H9 (cell line): ENCODE results near the gene OBSL1. TPM values are rescaled to one million over a fixed set of nuclear protein-coding genes. Genes with fewer than 3 reads are reported as not detected.

ENCODE experiments used
- DNase-seq: peaks from one replicate; pipeline ENCODE4 v3.0.0-alpha.2; 2017
- H2AFZ ChIP-seq: one replicate; pipeline ENCODE4 v1.6.1; 2013; ENCODE audit warnings: mild to moderate bottlenecking, low read length, control low read depth, moderate library complexity
- H2AK5ac ChIP-seq: 2 replicates; pipeline ENCODE4 v1.6.1; 2013; ENCODE audit warnings: low read length, control low read depth, mixed read lengths; ENCODE audit not compliant: insufficient read length
- H2BK120ac ChIP-seq: one replicate; pipeline ENCODE4 v1.6.1; 2013; ENCODE audit warnings: low read depth, mild to moderate bottlenecking, low read length, control low read depth, inconsistent platforms; ENCODE audit not compliant: poor library complexity, severe bottlenecking
- H2BK12ac ChIP-seq: 2 replicates; pipeline ENCODE4 v1.6.1; 2013; ENCODE audit warnings: low read length, control low read depth, mixed read lengths, low read depth; ENCODE audit not compliant: insufficient read length
- H2BK15ac ChIP-seq: 2 replicates; pipeline ENCODE4 v1.6.1; 2013; ENCODE audit warnings: low read depth, low read length, control low read depth
- H2BK20ac ChIP-seq: one replicate; pipeline ENCODE4 v1.6.1; 2013; ENCODE audit warnings: low read depth, mild to moderate bottlenecking, low read length, control low read depth, inconsistent platforms; ENCODE audit not compliant: poor library complexity, severe bottlenecking
- H2BK5ac ChIP-seq: 2 replicates; pipeline ENCODE4 v1.6.1; 2013; ENCODE audit warnings: low read length, control low read depth, mixed read lengths; ENCODE audit not compliant: insufficient read length
- H3K14ac ChIP-seq: 2 replicates; pipeline ENCODE4 v1.6.1; 2013; ENCODE audit warnings: low read length, control low read depth; ENCODE audit not compliant: insufficient read depth
- H3K18ac ChIP-seq: 2 replicates; pipeline ENCODE4 v1.6.1; 2013; ENCODE audit warnings: low read depth, mild to moderate bottlenecking, mixed read lengths, low read length, control low read depth; ENCODE audit not compliant: insufficient read length
- H3K23ac ChIP-seq: 2 replicates; pipeline ENCODE4 v1.6.1; 2013; ENCODE audit warnings: low read length, control low read depth, mixed read lengths, low read depth; ENCODE audit not compliant: insufficient read length
- H3K23me2 ChIP-seq: 2 replicates; pipeline ENCODE4 v1.6.1; 2013; ENCODE audit warnings: low read depth, mild to moderate bottlenecking, mixed read lengths, low read length, control low read depth; ENCODE audit not compliant: insufficient read length, poor library complexity, severe bottlenecking
- H3K27ac ChIP-seq: 2 replicates; pipeline ENCODE4 v1.5.1; 2013; ENCODE audit warnings: low read length, control low read depth, mixed read lengths, low read depth; ENCODE audit not compliant: insufficient read length
- H3K27me3 ChIP-seq: 2 replicates; pipeline ENCODE4 v1.6.1; 2013; ENCODE audit warnings: low read length, control low read depth, inconsistent platforms; ENCODE audit not compliant: insufficient read depth
- H3K4ac ChIP-seq: 2 replicates; pipeline ENCODE4 v1.6.1; 2013; ENCODE audit warnings: low read depth, mild to moderate bottlenecking, control low read depth, inconsistent platforms, low read length, moderate library complexity
- H3K4me1 ChIP-seq: 2 replicates; pipeline ENCODE4 v1.6.1; 2013; ENCODE audit warnings: low read length, control low read depth, inconsistent platforms; ENCODE audit not compliant: insufficient read depth
- H3K4me2 ChIP-seq: 2 replicates; pipeline ENCODE4 v1.6.1; 2013; ENCODE audit warnings: low read length, control low read depth, mixed read lengths; ENCODE audit not compliant: insufficient read length, insufficient read depth
- H3K56ac ChIP-seq: 2 replicates; pipeline ENCODE4 v1.6.1; 2013; ENCODE audit warnings: low read depth, mild to moderate bottlenecking, mixed read lengths, low read length, control low read depth; ENCODE audit not compliant: insufficient read length
- H3K79me1 ChIP-seq: 2 replicates; pipeline ENCODE4 v1.6.1; 2013; ENCODE audit warnings: low read depth, mild to moderate bottlenecking, moderate library complexity, low read length, control low read depth, inconsistent platforms; ENCODE audit not compliant: insufficient read depth, poor library complexity, severe bottlenecking
- H3K79me2 ChIP-seq: 2 replicates; pipeline ENCODE4 v1.6.1; 2013; ENCODE audit warnings: low read length, control low read depth, inconsistent platforms; ENCODE audit not compliant: insufficient read depth
- H3K9ac ChIP-seq: 2 replicates; pipeline ENCODE4 v1.6.1; 2013; ENCODE audit warnings: low read length, control low read depth, mixed read lengths; ENCODE audit not compliant: insufficient read length; ENCODE audit errors: extremely low read depth
- H3K9me3 ChIP-seq: one replicate; pipeline ENCODE4 v1.6.1; 2013; ENCODE audit warnings: low read depth, low read length, inconsistent platforms; ENCODE audit not compliant: control insufficient read depth
- H3T11ph ChIP-seq: one replicate; pipeline ENCODE4 v1.6.1; 2013; ENCODE audit warnings: mild to moderate bottlenecking, low read length, control low read depth, inconsistent platforms
- H4K20me1 ChIP-seq: one replicate; pipeline ENCODE4 v1.6.1; 2013; ENCODE audit not compliant: control insufficient read depth, insufficient read length, insufficient read depth
- H4K5ac ChIP-seq: 2 replicates; pipeline ENCODE4 v1.6.1; 2013; ENCODE audit warnings: low read depth, mild to moderate bottlenecking, mixed read lengths, low read length, control low read depth; ENCODE audit not compliant: insufficient read length
- H4K8ac ChIP-seq: replicated peaks from 2 replicates; pipeline ENCODE4 v1.6.1; 2013; ENCODE audit warnings: low read length, control low read depth, mixed read lengths, low read depth; ENCODE audit not compliant: insufficient read length
- H4K91ac ChIP-seq: 2 replicates; pipeline ENCODE4 v1.6.1; 2013; ENCODE audit warnings: low read depth, mild to moderate bottlenecking, moderate library complexity, mixed read lengths, low read length, control low read depth; ENCODE audit not compliant: insufficient read length
- H3K27ac Mint-ChIP-seq, 3 experiments: 2 replicates in 2 of 3; 3 replicates in 1 of 3; pipeline ENCODE4 v1.8.0; 2020 to 2021; ENCODE audit warnings: mixed read lengths in 3 of 3, mild to moderate bottlenecking in 1 of 3, moderate library complexity in 1 of 3
- H3K27me3 Mint-ChIP-seq: 2 replicates; pipeline ENCODE4 v1.8.0; 2021; ENCODE audit warnings: low read depth, mild to moderate bottlenecking, moderate library complexity, mixed read lengths
- H3K36me3 Mint-ChIP-seq, 3 experiments: 2 replicates in 2 of 3; 3 replicates in 1 of 3; pipeline ENCODE4 v1.8.0; 2020 to 2021; ENCODE audit warnings: low read depth in 3 of 3, mixed read lengths in 3 of 3; ENCODE audit not compliant: insufficient read depth in 1 of 3
- H3K4me1 Mint-ChIP-seq, 2 experiments: 2 replicates each; pipeline ENCODE4 v1.8.0; 2020; ENCODE audit warnings: mixed read lengths in 2 of 2
- H3K4me3 Mint-ChIP-seq, 2 experiments: 2 replicates in 1 of 2; 3 replicates in 1 of 2; pipeline ENCODE4 v1.8.0; 2020 to 2021; ENCODE audit warnings: mild to moderate bottlenecking in 2 of 2, mixed read lengths in 2 of 2, moderate library complexity in 1 of 2
- H3K9me3 Mint-ChIP-seq, 2 experiments: 2 replicates in 1 of 2; 3 replicates in 1 of 2; pipeline ENCODE4 v1.8.0; 2020; ENCODE audit warnings: mild to moderate bottlenecking in 2 of 2, mixed read lengths in 2 of 2, moderate library complexity in 1 of 2
- WGBS: extraction: QIAGEN DNeasy Blood & Tissue Kit; methylation state at CpG from one replicate; pipeline ENCODE4 v1.1.7; 2013; ENCODE audit warnings: missing lambda C conversion rate, low lambda C conversion rate, mixed read lengths; ENCODE audit not compliant: insufficient read length; ENCODE audit errors: extremely low coverage; 5-methylcytosine and 5-hydroxymethylcytosine counted together
- total RNA-seq: library from RNA; stranded (reverse); gene quantifications from 2 replicates; pipeline ENCODE4 v1.2.1, GENCODE V29; 2021
- TF ChIP-seq, protein P1 (sequence below): fragments of 200-600 bp; sonication (generic); conservative IDR thresholded peaks from 3 replicates; pipeline ENCODE4 v1.8.0; 2021; ENCODE audit warnings: antibody characterized with exemption, mild to moderate bottlenecking

The OBSL1 gene
- total RNA-seq, 1 experiment from 2014 or later = 140 TPM

GRCh38 chr2:219530048-219530963 lies 41.0 kb downstream of the OBSL1 start:
- no peaks in the 10 kb centered on the region for H3K36me3 Mint-ChIP-seq
- Histone ChIP-seq H2AFZ (no peak overlapping the region), H3K27me3 (no peaks in the 10 kb centered on the region; the same call in 1 of the 2 replicates), H4K5ac (no peak overlapping the region), H3K9me3 (no peaks in the 10 kb centered on the region), H3K14ac (no peak overlapping the region), H2BK120ac (no peak overlapping the region), H2AK5ac (no peak overlapping the region), H4K91ac (no peak overlapping the region), H4K8ac (no peak overlapping the region), H3K79me2 (no peaks in the 10 kb centered on the region), H3T11ph (no peak overlapping the region), H2BK15ac (no peak overlapping the region), H3K27ac (no peak overlapping the region), H3K23ac (no peak overlapping the region), H3K79me1 (no peaks in the 10 kb centered on the region), H4K20me1 (no peaks in the 10 kb centered on the region), H2BK20ac (no peak overlapping the region), H3K4ac (no peak overlapping the region), H2BK12ac (no peak overlapping the region), H3K4me1 (peaks cover 3% of the 10 kb centered on the region; the same call in 1 of the 2 replicates), H3K4me2 (peak overlapping the region; percentile 40), H3K18ac (no peak overlapping the region), H3K56ac (no peak overlapping the region), H2BK5ac (no peak overlapping the region), H3K23me2 (peaks cover 3% of the 10 kb centered on the region), H3K9ac (no peak overlapping the region)
- H3K27me3 Mint-ChIP-seq = peaks cover 69% of the 10 kb centered on the region
- peak; percentile 92 for DNase-seq
- TF ChIP-seq, protein P1, sequence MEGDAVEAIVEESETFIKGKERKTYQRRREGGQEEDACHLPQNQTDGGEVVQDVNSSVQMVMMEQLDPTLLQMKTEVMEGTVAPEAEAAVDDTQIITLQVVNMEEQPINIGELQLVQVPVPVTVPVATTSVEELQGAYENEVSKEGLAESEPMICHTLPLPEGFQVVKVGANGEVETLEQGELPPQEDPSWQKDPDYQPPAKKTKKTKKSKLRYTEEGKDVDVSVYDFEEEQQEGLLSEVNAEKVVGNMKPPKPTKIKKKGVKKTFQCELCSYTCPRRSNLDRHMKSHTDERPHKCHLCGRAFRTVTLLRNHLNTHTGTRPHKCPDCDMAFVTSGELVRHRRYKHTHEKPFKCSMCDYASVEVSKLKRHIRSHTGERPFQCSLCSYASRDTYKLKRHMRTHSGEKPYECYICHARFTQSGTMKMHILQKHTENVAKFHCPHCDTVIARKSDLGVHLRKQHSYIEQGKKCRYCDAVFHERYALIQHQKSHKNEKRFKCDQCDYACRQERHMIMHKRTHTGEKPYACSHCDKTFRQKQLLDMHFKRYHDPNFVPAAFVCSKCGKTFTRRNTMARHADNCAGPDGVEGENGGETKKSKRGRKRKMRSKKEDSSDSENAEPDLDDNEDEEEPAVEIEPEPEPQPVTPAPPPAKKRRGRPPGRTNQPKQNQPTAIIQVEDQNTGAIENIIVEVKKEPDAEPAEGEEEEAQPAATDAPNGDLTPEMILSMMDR = peak; percentile 98
- no peaks in the 10 kb centered on the region; a peak in 2 of 5 replicates for H3K9me3 Mint-ChIP-seq
- H3K4me1 Mint-ChIP-seq = peaks cover 37 to 44% of the 10 kb centered on the region in 2 experiments
- H3K4me3 Mint-ChIP-seq = peak overlapping the region; percentile 22 to 67
- WGBS = no CpG with 5 or more reads among the region's 21 CpGs
- H3K27ac Mint-ChIP-seq = peak overlapping the region in 1 of 3 experiments; percentile 15; a peak in 1 of 7 replicates
